Karpas-422 (cell line): ENCODE data around the gene RBL2. TPM values are rescaled to one million over a fixed set of nuclear protein-coding genes. Genes with fewer than 3 reads are reported as not detected.
"Not testable (repeated sequence)": the region's sequence is repeated elsewhere in the genome, so short reads cannot be mapped to it uniquely, and the experiment has no call there.

Experiments used
- DNase-seq: peaks from one replicate; pipeline ENCODE4 v3.0.0-alpha.2; 2015
- H2AFZ ChIP-seq: fragments of 200-600 bp; sonication (generic); 2 replicates; pipeline ENCODE4 v1.6.1; 2014; ENCODE audit warnings: antibody characterized with exemption, low read length, mixed read lengths
- H3K27ac ChIP-seq: fragments of 200-600 bp; sonication (generic); 2 replicates; pipeline ENCODE4 v1.5.1; 2014; ENCODE audit warnings: mild to moderate bottlenecking, low read length, moderate library complexity
- H3K27me3 ChIP-seq: fragments of 200-600 bp; sonication (generic); 2 replicates; pipeline ENCODE4 v1.6.1; 2014; ENCODE audit warnings: low read length, mixed read lengths
- H3K36me3 ChIP-seq: fragments of 200-600 bp; sonication (generic); 2 replicates; pipeline ENCODE4 v1.6.1; 2014; ENCODE audit warnings: low read length, mixed read lengths; ENCODE audit not compliant: insufficient read depth
- H3K4me1 ChIP-seq: fragments of 200-600 bp; sonication (generic); 2 replicates; pipeline ENCODE4 v1.6.1; 2014; ENCODE audit warnings: mild to moderate bottlenecking, low read length, mixed read lengths
- H3K4me2 ChIP-seq: fragments of 200-600 bp; sonication (generic); 2 replicates; pipeline ENCODE4 v1.6.1; 2014; ENCODE audit warnings: low read length, low read depth, mild to moderate bottlenecking; ENCODE audit not compliant: poor library complexity, severe bottlenecking
- H3K4me3 ChIP-seq: fragments of 200-600 bp; sonication (generic); 2 replicates; pipeline ENCODE4 v1.5.1; 2014; ENCODE audit warnings: mild to moderate bottlenecking, antibody characterized with exemption, low read length, mixed read lengths
- H3K79me2 ChIP-seq: fragments of 200-600 bp; sonication (generic); 2 replicates; pipeline ENCODE4 v1.6.1; 2014; ENCODE audit warnings: mild to moderate bottlenecking, low read length, mixed read lengths
- H3K9ac ChIP-seq: fragments of 200-600 bp; sonication (generic); 2 replicates; pipeline ENCODE4 v1.6.0; 2014; ENCODE audit warnings: low read length
- H3K9me2 ChIP-seq: fragments of 200-600 bp; sonication (generic), shearing (Covaris generic); replicated peaks from 2 replicates; pipeline ENCODE4 v1.6.0; 2014; ENCODE audit warnings: mild to moderate bottlenecking, low read length, moderate library complexity; ENCODE audit not compliant: insufficient read depth
- H3K9me3 ChIP-seq: fragments of 300-700, 200-600 bp; sonication (generic); 2 replicates; pipeline ENCODE4 v1.6.1; 2014; ENCODE audit warnings: low read length, mixed read lengths
- H4K20me1 ChIP-seq: fragments of 200-600 bp; sonication (generic); 2 replicates; pipeline ENCODE4 v1.6.1; 2014; ENCODE audit warnings: mild to moderate bottlenecking, antibody characterized with exemption, low read length, low read depth; ENCODE audit not compliant: insufficient read depth
- small RNA-seq: library from RNA; depleted of rRNA; stranded (forward); fragments of <200 nt; gene quantifications from one replicate; pipeline ENCODE3, GENCODE V24; 2014
- total RNA-seq: library from RNA; depleted of rRNA; stranded (reverse); fragments of >200 nt; shearing (Covaris generic); gene quantifications from 2 replicates; pipeline ENCODE4 v1.2.3, GENCODE V29; 2014; ENCODE audit warnings: low replicate concordance; rRNA removed

RBL2 gene
- total RNA-seq, 1 experiment from 2014 or later: 97.9 TPM

- not testable (repeated sequence) for H3K4me1 ChIP-seq, H3K4me2 ChIP-seq, H4K20me1 ChIP-seq, H3K27ac ChIP-seq, H3K36me3 ChIP-seq, H3K27me3 ChIP-seq, H3K4me3 ChIP-seq, H2AFZ ChIP-seq, H3K79me2 ChIP-seq, DNase-seq, H3K9ac ChIP-seq, H3K9me3 ChIP-seq, H3K9me2 ChIP-seq
Measured at GRCh38 chr16:53539346-53539745, 105.1 kb downstream of the RBL2 start.

GRCh38 chr16:53539759-53540718, 105.8 kb downstream of the RBL2 start:
- H3K4me2 ChIP-seq, DNase-seq, H3K27me3 ChIP-seq: not testable (repeated sequence)

More at GRCh38 chr16:53539759-53540718, 105.8 kb downstream of the RBL2 start:
- not testable (repeated sequence) for H3K36me3 ChIP-seq, H3K4me1 ChIP-seq, H3K79me2 ChIP-seq, H3K27ac ChIP-seq, H4K20me1 ChIP-seq, H3K9me3 ChIP-seq, H2AFZ ChIP-seq, H3K4me3 ChIP-seq, H3K9me2 ChIP-seq, H3K9ac ChIP-seq

Small RNA genes lying within 50 kb of the gene (small RNA-seq; reads per million reads assigned to genes)
- gene RNU6-1153P: not detected

Other genes starting within 250 kb of the RBL2 start
- gene AKTIP, start 68.7 kb downstream of the RBL2 start, total RNA-seq: 9.0 and 15.8 TPM in 2 replicates